Ovary (tissue), 9 donors: ENCODE results near the gene UGT1A4. TPM values are rescaled to one million over a fixed set of nuclear protein-coding genes. Genes with fewer than 3 reads are reported as not detected.
A peak's percentile ranks its signal among the peaks of the same experiment; 100 is the strongest.

Source experiments
- DNase-seq, 5 donors: peaks; one replicate each; pipeline ENCODE4 v3.0.0-alpha.2; 2019 to 2020
- H3K27ac ChIP-seq, 2 donors: fragments of 200-600 bp; one replicate each; pipeline versions ENCODE4 v1.5.1 to v1.8.0; 2019 to 2022
- H3K27me3 ChIP-seq: fragments of 200-600 bp; one replicate; pipeline ENCODE4 v1.8.0; 2022
- H3K36me3 ChIP-seq: fragments of 200-600 bp; sonication (generic); one replicate; pipeline ENCODE4 v1.5.1; 2019
- H3K4me1 ChIP-seq: one replicate; pipeline ENCODE4 v1.8.1; 2013; ENCODE audit warnings: mild to moderate bottlenecking, moderate library complexity; ENCODE audit not compliant: insufficient read depth
- H3K4me3 ChIP-seq: fragments of 200-600 bp; sonication (generic); one replicate; pipeline ENCODE4 v1.5.1; 2017
- H3K9me3 ChIP-seq, 2 donors: fragments of 200-600 bp in 1 of 2; sonication (generic) in 1 of 2; one replicate each; pipeline versions ENCODE4 v1.5.1 to v1.8.1; 2013 to 2019; ENCODE audit warnings: mild to moderate bottlenecking in 1 of 2, moderate library complexity in 1 of 2
- CTCF ChIP-seq, 3 donors: fragments of 450-650 bp in 2 of 3; fragments of 200-600 bp in 1 of 3; IDR thresholded peaks; one replicate each; pipeline versions ENCODE4 v1.5.1 to v1.8.0; 2016 to 2022; ENCODE audit warnings: antibody characterized with exemption in 3 of 3, mild to moderate bottlenecking in 1 of 3
- EP300 ChIP-seq: sonication (generic); formaldehyde crosslinking; IDR thresholded peaks from one replicate; pipeline ENCODE4 v1.6.1; 2017; ENCODE audit warnings: antibody characterized with exemption
- POLR2A ChIP-seq: fragments of 450-650 bp; IDR thresholded peaks from one replicate; pipeline ENCODE4 v1.6.1; 2017; ENCODE audit warnings: antibody characterized with exemption, mild to moderate bottlenecking, moderate library complexity
- WGBS, 3 donors: extraction: QIAGEN DNeasy Blood & Tissue Kit in 1 of 3; methylation state at CpG; one replicate each; pipeline versions ENCODE4 v1.1.5 to v1.1.7; 2013 to 2017; 5-methylcytosine and 5-hydroxymethylcytosine counted together
- intact Hi-C, 4 donors: fragments of 100-400 bp; cut with DNase I; formaldehyde crosslinking; loops; one replicate each; pipeline versions ENCODE4 v1.11.0 to v1.15.1; 2022 to 2023
- polyA plus RNA-seq, 2 donors: library from polyadenylated mRNA; stranded (reverse); fragments of 200-250 nt in 1 of 2; fragments of 350-450 nt in 1 of 2; fragmentation: Illumina TruSeq in 1 of 2; extraction: RNeasy Lipid Tissue Mini Kit (QIAGEN cat#74804) in 1 of 2; gene quantifications; one replicate each; pipeline ENCODE4 v1.2.3, GENCODE V29; 2013 to 2014
- total RNA-seq, 7 donors: library from RNA; depleted of rRNA in 2 of 7; stranded (reverse); fragments of >200 nt in 2 of 7; fragmentation: NEBNext Ultra II Directional in 3 of 7; extraction: Animal tissue kit (Norgen Biotek cat#: 25700) in 3 of 7; gene quantifications; one replicate each; pipeline versions ENCODE4 v1.1.0 to v1.2.4, GENCODE V29; 2016 to 2023
- donor health status: DM: no; HTN: no; CAD: no; lungs with moderate emphysema.
- donor health status: DM: no; HTN: no; CAD: no.
- donor health status: Bipolar disorder and iron deficiency.
- donor health status: DM: yes; HTN: yes; CAD: no.
- donor health status: DM: no; HTN: no; CAD: no.
- donor health status: DM: yes; HTN: yes; CAD: no.

Gene UGT1A4
- total and polyA plus RNA-seq, 9 donors, result 0.11 to 0.36 TPM; not detected in 7

GRCh38 chr2:233810385-233810784, 91.8 kb downstream of the UGT1A4 start:
- 77 to 85% (median 80%) methylated on average over 6 of the region's 6 CpGs for WGBS, 3 donors
- DNase-seq, result no peak
- intact Hi-C loops, result no loop called here

GRCh38 chr2:233811087-233811486, 92.6 kb downstream of the UGT1A4 start:
- Histone ChIP-seq H3K9me3 (no peaks in the 10 kb centered on the region), H3K27ac (no peak overlapping the region), H3K4me3 (no peak overlapping the region), H3K36me3 (no peaks in the 10 kb centered on the region), H3K27me3 (no peaks in the 10 kb centered on the region), H3K4me1 (no peaks in the 10 kb centered on the region)
- no peak for TF ChIP-seq EP300
- TF ChIP-seq POLR2A, result no peak
- no peak for TF ChIP-seq CTCF (IDR thresholded peaks at IDR 0.05)
- intact Hi-C loops, result no loop called here
- peak in 1 of 5 donors; percentile 11 for DNase-seq
- 60 to 67% (median 61%) methylated on average over 4 of the region's 4 CpGs for WGBS, 3 donors

More at GRCh38 chr2:233810385-233810784, 91.8 kb downstream of the UGT1A4 start:
- H3K36me3 ChIP-seq, result no peaks in the 10 kb centered on the region
- H3K27ac ChIP-seq, result no peak overlapping the region
- no peak for TF ChIP-seq CTCF (IDR thresholded peaks at IDR 0.05)
- TF ChIP-seq POLR2A, result no peak
- no peak for TF ChIP-seq EP300
- H3K4me3 ChIP-seq, result no peak overlapping the region
- no peaks in the 10 kb centered on the region for H3K4me1 ChIP-seq
- no peaks in the 10 kb centered on the region for H3K9me3 ChIP-seq
- H3K27me3 ChIP-seq, result no peaks in the 10 kb centered on the region

GRCh38 chr2:233811732-233812131, 93.2 kb downstream of the UGT1A4 start:
- Histone ChIP-seq H3K27ac (no peak overlapping the region), H3K27me3 (no peaks in the 10 kb centered on the region), H3K36me3 (no peaks in the 10 kb centered on the region), H3K4me3 (no peak overlapping the region), H3K9me3 (no peaks in the 10 kb centered on the region), H3K4me1 (no peaks in the 10 kb centered on the region)
- DNase-seq, result peak in 1 of 5 donors; percentile 5
- 82 to 89% (median 85%) methylated on average over 8 of the region's 8 CpGs for WGBS, 3 donors
- intact Hi-C loops, result no loop called here
- TF ChIP-seq EP300 (no peak), CTCF (IDR thresholded peaks at IDR 0.05) (no peak), POLR2A (no peak)

- WGBS, 3 donors, result 56 to 66% (median 56%) methylated on average over 3 of the region's 3 CpGs
- intact Hi-C loops, result no loop called here
- Histone ChIP-seq H3K27me3 (no peaks in the 10 kb centered on the region), H3K4me3 (no peak overlapping the region), H3K9me3 (no peaks in the 10 kb centered on the region), H3K4me1 (no peaks in the 10 kb centered on the region), H3K27ac (no peak overlapping the region), H3K36me3 (no peaks in the 10 kb centered on the region)
- TF ChIP-seq CTCF (IDR thresholded peaks at IDR 0.05) (no peak), EP300 (no peak), POLR2A (no peak)
- peak in 1 of 5 donors; percentile 2 for DNase-seq
Observed at GRCh38 chr2:233813236-233814055, 94.9 kb downstream of the UGT1A4 start.
